HG03378 (cell line): ENCODE results near the gene ARPC1B.
"Not testable (repeated sequence)": the region's sequence is repeated elsewhere in the genome, so short reads cannot be mapped to it uniquely, and the experiment has no call there.

Source experiments
- ATAC-seq: cut with Tn5 transposase; IDR thresholded peaks from one replicate; pipeline ENCODE4 v1.9.1; 2021; ENCODE audit warnings: mild to moderate bottlenecking, moderate library complexity; ENCODE audit not compliant: unreplicated experiment

The ARPC1B gene

DNA sequence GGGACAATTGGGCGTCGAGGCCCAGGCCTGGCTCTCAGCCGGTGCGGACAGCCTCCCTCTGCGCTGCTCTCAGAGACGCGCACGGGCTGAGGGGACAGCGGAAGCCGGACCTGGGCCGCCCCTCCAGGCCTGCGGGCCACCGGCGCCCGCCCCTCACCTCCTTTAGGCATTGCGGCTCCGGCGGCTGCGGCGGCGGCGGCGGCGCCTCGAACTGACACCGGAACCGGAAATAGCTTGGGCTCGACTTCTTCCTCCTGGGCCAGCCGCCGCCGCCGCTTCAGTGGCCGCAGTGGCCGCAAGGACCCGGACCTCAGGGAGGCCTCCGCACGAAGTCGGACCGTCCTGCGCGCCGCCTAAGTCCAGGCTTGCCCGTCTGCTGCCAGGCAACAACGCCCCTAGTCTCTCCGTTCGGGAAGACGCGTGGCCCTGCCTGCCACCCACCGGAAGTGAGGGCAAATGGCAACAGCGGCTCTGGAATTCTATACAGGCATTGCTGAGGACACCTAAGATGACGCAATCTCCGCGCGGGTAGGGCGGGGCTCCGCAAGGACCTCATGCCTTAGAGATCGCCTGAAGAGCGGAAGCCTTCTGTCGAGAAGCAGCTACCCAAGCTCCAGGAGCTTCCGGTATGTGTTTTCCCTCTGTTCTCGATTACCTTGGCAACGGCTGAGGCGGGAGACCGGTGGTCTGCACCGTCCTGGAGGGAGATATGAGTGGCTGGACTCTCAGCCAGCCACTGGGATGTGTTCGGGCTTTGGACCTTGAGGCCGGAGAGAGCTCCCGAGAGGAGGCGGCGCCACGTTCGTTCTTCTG is 34.1 kb downstream of the ARPC1B start, which contains the start of the genes BUD31 and PDAP1:
TSS of gene BUD31 (plus strand) at position 591 of the 813 bp plus-strand sequence. CDS start 2,124 bp downstream, outside the sequence.
TSS of gene PDAP1 (minus strand) at position 219 of the 813 bp plus-strand sequence. CDS start at position 170, 49 bp downstream.
- peak; percentile 80 for ATAC-seq

DNA sequence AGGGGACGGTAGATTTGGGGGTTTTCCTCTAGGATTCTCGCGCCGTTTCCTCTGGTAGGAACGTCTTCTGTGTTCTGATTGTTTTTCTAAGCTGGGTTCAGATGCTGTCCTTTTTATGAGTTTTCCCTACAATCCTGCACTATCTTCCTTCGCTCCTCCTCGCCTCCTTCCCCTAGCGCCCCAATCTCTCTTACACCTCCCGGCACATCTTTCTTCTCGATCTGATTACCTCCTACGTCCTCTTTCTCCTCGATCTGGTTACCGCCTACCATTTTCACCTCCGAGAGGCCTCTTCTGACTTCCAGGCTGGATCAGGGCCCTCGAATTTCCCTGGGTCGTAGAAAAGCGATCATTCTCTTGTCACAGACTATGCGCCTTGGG is 34.7 kb downstream of the ARPC1B start:
- peak; percentile 14 for ATAC-seq

DNA sequence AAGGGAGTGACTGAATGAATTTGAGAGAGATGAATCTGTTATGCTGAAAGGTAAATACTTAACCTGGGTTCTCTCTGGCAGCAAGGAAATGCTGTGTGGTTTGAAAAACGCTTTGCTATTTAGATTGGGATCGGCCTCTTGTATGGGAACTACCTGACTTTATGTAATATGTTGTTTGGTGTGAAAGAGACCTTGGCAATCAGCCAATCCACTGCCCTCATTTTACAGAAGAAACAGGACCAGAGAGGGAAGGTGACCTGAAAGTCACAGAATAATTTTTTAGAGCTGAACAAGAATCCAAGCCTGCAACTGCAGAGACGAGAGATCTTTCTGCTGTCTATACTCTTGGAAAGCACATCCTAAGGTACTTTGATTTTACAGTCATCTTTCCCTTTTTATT is 35.3 kb downstream of the ARPC1B start:
- no peak for ATAC-seq

DNA sequence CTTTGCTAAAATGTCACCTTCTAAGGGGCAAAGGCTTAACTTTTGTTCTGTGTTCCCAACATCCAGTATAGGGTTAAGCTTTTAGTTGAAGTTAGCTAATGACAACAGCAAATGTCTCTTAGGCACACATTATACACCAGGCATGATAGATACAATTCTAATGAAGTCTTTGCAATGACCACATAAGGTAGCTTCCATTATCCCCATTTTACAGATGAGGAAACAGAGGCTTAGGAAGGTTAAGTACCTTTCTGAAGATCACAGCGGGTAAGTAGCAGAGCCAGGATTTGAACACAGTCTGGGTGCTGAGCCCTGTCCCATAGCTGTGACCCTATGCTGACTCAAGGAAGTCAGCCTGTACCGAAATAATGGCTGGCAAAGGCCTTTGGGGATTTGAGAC is 36.1 kb downstream of the ARPC1B start:
- ATAC-seq: no peak

DNA sequence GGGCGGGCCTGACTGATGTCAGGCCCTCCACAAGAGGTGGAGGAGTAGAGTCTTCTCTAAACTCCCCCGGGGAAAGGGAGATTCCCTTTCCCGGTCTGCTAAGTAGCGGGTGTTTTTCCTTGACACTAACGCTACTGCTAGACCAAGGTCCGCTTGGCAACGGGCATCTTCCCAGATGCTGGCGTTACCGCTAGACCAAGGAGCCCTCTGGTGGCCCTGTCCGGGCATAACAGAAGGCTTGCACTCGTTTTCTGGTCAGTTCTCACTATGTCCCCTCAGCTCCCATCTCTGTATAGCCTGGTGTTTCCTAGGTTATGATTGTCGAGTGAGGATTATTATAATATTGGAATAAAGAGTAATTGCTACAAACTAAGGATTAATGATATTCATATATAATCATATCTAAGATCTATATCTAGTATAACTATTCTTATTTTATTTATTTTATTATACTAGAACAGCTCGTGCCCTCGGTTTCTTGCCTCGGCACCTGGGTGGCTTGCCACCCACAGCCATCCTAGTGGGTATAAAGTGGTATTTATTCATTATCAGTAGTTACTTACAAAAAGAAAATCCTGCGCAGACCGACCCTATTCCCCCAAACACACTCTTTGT is 41.1 kb downstream of the ARPC1B start:
- not testable (repeated sequence) for ATAC-seq

DNA sequence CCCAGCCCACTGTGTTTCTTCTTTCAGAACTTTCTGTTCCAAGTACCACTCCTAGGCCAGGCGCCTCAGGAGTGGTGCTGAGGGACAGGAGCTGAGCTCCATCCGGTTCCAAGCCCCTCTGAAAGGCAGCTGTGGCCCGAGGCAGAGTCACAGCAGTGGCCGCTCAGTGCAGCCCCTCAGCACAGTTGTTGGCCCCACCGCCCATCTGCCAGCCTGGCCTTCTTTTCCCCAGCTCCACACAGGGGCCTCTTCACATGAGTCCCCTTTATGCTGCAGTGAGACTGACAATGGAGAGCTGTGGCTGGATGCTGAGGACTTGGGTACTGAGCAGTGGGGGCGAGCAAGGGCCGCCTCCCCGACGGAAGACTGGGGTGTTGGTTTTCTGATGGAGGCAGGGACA is 43.7 kb downstream of the ARPC1B start:
- no peak for ATAC-seq

DNA sequence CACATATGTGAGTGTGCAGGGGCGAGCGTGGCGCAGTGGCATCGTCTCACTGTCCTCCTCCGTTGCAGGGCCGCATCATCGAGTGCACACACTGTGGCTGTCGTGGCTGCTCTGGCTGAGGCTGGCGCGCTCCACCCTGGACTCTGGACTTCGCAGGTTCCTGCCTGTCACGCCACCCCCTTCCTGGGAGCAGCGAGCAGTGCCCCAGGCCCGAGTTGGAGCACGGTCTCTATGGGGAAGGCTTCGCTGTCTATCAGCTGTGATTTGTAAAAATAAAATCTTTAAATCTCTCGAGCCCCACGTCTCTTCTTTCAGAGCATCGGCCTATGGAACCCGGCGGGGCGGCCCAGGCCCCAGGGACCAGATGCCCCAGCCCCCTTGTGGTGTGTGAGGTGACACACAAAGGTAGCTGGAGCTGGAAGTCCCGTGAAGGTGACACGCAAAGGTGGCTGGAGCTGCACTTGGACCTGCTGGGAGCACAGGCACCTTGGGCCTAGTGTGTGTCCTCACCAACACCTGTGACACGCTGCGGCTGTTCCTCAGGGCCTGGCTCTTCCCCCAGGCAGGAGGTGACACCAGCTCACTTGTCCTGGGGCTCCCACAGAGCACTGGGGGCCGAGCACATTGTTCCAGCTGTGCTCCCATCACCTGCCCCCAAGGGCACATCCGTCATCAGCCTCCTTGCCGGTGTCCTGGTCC is 44.9 kb downstream of the ARPC1B start:
- no peak for ATAC-seq

DNA sequence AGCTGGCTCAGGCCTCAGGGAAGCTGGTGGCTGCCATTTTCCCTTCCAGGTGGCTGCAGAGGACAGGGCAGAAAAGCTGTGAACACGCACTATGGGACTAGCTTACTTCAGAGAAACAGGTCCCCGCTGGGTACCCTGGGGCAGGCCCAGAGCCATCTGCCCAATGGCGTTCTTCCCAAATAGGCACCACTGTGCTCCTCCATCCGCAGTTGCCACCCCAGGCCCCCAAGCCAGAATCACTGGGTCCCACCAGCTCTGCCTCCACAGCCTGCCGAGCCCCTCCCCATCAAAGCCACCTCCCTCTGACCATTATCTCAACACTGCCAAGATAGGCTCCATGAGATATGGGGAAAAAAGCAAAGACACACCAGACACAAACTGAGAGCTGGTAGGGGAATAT is 45.7 kb downstream of the ARPC1B start:
- no peak for ATAC-seq

DNA sequence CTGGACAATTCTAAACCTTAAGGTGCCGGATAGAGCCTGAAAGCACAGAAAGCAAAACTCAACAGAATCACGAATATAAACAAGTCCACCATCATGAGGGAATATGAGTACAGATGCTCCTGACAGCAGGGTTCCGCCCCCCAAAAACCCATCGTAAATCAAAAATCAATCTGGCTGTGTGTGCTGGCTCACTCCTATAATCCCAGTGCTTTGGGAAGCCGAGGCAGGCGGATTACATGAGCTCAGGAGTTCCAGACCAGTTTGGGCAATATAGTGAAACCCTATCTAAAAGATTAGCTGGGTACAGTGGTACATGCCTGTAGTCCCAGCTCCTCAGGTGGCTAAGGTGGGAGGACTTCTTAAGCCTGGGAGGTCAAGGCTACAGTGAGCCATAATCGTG is 46.5 kb downstream of the ARPC1B start:
- no peak for ATAC-seq

DNA sequence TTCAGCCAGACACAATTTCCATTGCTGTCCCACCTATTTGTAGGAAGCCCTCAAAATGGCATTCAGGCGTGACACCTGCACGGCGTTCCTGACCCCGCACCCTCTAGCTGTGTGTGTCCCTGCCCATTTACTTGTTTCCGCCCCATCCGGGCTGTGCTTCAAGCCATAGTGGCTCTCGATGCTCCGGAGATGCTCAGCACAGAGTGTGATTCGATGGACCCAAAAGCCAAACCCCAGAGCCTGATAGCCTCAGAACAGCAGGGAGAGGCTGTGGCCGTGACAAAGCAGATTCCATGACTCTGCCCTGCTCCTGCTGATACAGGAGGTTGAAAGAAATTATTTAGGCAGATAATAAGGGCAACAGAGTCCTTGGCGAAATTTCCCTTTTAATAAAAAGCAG is 47.7 kb downstream of the ARPC1B start:
- no peak for ATAC-seq

DNA sequence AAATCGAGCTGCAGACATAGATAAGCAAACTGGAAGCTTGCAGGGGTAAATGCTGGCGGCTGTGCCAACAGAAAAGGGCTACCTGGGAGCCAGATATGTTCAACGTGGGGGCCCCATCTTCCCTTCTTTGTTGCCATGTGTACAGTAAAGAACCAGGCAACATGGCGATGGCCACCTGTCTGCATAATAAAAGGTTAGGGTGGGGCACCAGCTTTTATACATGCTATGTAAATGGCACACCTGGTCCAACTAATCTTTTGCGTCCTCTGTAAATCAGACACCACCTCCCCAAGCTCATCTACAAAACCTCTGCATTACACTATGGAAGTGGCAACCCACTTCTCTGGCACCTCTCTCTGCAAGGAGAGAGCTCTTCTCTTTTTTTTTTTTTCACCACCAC is 48.1 kb downstream of the ARPC1B start:
- ATAC-seq: no peak

DNA sequence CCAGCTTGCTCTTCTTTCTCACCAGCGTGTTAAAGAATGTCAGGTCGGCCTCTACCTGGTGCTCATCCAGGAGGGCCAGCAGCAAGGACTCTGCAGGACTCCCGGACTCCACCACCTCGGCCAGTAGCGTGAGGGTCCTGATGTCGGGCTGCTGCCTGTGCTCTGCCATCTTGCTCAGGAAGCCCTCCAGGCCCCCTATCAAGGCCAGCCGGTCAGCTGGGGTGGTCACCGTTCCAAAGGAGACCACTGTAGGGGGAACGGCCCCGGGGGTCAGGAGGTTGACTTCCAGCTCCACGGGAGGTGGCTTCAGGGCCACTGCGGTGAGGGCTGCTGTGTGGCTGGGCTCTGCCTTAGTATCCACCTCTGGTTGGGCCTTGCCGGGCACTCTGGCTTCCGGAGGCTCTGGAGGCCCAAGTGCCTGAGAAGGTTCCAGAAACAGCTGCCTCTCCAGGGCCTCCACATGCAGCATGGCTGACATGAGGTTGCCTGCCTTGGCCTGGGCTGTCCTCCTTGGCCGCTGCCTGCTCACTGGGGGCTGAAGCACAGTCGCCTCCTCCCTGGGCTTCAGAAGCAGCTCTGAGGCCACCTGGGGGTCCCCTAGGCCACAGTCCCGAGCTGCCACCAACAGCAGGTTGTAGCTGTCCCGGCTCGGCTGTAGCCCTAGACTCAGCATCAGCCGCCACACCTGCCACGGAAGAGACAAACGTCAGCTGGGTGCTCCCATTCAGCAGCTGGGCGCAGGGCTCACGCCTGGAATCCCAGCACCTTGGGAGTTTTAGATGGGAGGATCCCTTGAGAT is 50.6 kb downstream of the ARPC1B start:
- no peak for ATAC-seq

DNA sequence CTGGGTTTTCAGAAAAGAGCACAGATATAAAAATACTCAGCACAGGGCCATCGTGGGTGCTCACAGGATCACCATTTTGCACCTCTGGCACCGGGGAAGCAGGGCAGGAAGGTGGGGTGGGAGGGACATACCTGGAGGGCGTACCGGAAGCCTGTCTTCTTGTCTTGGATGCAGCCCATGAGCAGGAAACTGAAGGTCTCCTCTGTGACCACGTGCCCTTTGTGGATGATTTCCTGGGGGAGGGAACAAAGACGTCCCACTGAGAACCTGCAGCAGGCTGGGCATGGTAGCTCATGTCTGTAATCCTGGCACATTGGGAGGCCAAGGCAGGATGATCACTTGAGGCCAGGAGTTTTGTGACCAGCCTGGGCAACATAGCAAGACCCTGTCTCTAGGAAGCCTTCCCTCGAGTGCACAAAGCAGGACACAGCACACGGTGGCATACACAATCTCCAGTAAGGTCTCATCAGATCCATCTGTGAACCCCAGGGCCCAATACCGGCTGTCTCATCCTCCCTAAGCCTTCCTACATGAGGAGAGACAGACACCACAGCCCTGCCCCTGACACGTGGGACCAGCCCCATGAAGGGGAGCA is 54.5 kb downstream of the ARPC1B start:
- ATAC-seq: no peak

DNA sequence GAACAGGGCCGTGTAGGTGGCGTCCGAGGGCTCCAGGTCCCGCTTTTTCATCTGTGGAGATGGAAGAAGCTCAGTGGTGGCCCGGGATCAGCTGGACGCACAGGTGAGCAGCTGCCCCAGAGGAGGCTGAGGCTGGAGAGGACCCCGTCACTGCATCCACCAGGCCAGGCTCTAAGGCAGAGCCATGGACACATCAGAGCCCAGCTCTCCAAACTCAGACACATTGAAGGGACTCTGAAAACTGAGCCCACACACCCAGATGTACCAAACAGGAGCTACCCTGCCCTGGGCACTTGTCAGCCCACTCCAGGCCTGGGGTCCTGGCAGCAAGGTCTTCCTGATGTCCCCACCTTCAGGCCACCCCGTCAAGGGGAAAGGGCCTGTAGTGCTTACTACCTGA is 55.2 kb downstream of the ARPC1B start:
- ATAC-seq: no peak

DNA sequence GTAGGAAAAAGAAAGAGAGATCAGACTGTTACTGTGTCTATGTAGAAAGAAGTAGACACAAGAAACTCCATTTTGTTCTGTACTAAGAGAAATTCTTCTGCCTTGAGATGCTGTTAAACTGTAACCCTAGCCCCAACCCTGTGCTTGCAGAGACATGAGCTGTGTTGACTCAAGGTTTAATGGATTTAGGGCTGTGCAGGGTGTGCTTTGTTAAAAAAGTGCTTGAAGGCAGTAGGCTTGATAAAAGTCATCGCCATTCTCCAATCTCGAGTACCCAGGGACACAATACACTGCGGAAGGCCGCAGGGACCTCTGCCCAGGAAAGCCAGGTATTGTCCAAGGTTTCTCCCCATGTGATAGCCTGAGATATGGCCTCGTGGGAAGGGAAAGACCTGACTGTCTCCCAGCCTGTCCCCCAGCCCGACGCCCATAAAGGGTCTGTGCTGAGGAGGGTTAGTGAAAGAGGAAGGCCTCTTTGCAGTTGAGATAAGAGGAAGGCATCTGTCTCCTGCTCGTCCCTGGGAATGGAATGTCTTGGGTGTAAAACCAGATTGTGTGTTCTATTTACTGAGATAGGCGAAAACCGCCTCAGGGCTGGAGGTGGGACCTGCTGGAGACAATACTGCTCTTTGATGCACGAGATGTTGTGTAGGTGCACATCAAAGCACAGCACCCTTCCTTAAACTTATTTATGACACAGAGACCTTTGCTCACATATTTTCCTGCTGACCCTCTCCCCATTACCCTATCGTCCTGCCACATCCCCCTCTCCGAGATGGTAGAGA is 57.4 kb downstream of the ARPC1B start:
- not testable (repeated sequence) for ATAC-seq

DNA sequence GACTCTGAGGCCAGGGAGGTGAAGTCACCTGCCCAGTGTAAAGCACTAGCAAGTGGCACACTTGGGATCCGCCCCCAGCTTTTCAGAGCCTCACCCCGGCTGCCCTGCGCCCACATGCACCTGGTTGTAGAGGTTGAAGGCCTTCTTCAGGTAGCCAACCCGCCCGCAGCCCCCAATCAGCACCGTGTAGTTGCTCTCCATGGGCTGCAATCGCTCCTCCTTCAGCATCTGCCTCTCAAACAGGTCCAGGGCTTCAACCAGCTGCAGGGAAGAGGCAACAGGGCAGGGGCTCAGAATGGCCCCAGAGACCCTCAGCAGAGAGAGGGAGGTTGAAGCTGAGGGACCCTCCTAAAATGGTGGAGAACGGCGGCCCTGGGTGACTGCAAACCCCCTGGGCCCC is 58.6 kb downstream of the ARPC1B start:
- ATAC-seq: no peak

DNA sequence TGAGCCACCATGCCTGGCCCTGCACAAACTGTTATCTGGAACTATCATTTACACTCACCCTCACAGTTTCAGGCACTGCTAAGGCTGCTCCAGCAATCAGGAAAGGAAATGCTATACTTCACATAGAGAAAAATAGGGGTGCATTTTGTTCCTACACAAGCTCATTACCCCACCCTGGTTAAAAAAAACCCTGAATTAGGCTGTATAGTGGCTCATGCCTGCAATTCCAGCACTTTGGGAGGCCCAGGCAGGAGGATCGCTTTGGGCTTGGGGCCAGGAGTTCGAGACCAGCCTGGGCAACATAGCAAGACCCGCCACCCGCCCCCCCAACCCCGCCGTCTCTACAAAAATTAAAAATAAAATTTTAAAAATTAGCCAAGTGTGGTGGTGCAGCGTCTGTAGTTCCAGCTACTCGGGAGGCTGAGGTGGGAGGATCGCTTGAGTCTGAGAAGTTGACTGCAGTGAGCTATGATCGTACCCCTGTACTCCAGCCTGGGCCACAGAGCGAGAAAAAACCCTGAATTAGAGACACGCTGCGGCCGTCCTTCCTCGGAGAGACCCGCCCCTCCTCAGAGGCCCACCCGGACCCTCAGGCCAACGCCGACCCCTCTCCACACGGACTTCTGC is 63.5 kb downstream of the ARPC1B start:
- no peak for ATAC-seq

DNA sequence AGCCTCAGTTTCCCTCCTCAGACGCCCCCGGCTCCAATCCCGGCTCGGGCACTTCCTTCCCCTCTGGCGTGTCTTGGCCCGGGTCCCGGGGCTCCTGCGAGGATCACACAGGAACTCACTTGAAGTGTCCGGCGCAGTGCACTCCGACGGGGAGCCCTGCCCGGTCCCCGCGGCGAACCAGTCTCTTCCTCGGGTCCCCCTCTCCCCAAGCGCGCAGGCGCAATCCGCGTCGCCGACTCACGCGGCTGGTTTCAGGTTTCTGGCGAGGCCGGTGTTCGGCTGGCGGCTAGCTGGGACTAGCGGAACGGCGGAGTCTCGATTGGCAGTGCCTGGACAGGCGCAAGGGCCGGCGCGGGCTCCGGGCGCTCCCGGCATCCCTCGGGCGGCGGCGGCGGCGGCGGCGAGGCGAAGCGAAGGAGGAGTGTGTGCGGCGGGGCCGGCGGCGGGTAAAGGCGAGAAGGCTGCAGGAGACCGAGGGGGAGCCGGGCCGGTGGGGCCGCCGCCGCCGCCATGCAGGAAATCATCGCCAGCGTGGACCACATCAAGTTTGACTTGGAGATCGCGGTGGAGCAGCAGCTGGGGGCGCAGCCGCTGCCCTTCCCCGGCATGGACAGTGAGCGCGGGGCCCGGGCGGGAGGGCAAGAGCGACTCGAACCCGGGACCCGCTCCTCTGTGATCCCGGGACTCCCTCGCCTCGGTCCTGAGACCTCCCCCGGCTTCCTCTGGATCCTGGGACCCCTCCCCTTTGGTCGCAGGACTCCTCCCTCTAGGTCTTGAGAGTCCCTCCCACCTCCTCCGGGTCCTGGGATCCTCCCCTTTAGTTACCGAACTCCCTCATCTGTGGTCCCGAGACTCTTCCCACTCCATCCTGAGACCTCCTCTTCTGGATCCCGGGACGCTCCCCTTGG is 64.3 kb downstream of the ARPC1B start, which contains the start of the genes CPSF4 and PTCD1:
TSS of gene CPSF4 (plus strand) at position 371 of the 908 bp plus-strand sequence. CDS start at position 511, 140 bp downstream.
TSS of gene PTCD1 (minus strand) at position 226 of the 908 bp plus-strand sequence. CDS start 3,556 bp downstream, outside the sequence.
- peak; percentile 87 for ATAC-seq
